Stimulated activated CD4-positive, alpha-beta T cell treated with anti-CD3 and anti-CD28 coated beads, Interleukin-12 subunit alpha, Interleukin-12 subunit beta, amount 100 ng/mL, for 48 hours (primary cell): Measurements from ENCODE around the gene GLYATL3.

Experiments
- DNase-seq, 3 donors: peaks; one replicate each; pipeline ENCODE4 v3.0.0-alpha.2; 2020; ENCODE audit warnings: low read depth in 2 of 3, low spot score in 1 of 3

GLYATL3 gene

GRCh38 chr6:49543087-49543858, 43.5 kb downstream of the GLYATL3 start:
- DNase-seq: no peak

- DNase-seq: no peak
Observed at GRCh38 chr6:49546331-49546730, 46.6 kb downstream of the GLYATL3 start.

- DNase-seq: no peak
Observed at GRCh38 chr6:49548613-49549304, 49.0 kb downstream of the GLYATL3 start.

- no peak for DNase-seq
Observed at GRCh38 chr6:49549691-49550491, 50.2 kb downstream of the GLYATL3 start.

GRCh38 chr6:49550492-49551077, 50.9 kb downstream of the GLYATL3 start, which contains the start of gene C6orf141:
TSS of gene C6orf141 (plus strand) at chr6:49550668. CDS start at chr6:49550793, 125 bp downstream.
- no peak for DNase-seq

- DNase-seq: no peak
Observed at GRCh38 chr6:49551078-49551865, 51.5 kb downstream of the GLYATL3 start.

- DNase-seq: no peak
Observed at GRCh38 chr6:49551866-49552129, 52.1 kb downstream of the GLYATL3 start.

- no peak for DNase-seq
Observed at GRCh38 chr6:49552596-49552995, 52.9 kb downstream of the GLYATL3 start.

- DNase-seq: no peak
Observed at GRCh38 chr6:49553384-49553783, 53.7 kb downstream of the GLYATL3 start.

- no peak for DNase-seq
Observed at GRCh38 chr6:49555951-49556350, 56.2 kb downstream of the GLYATL3 start.

GRCh38 chr6:49556429-49556837, 56.7 kb downstream of the GLYATL3 start:
- no peak for DNase-seq

- DNase-seq: no peak
Observed at GRCh38 chr6:49557177-49557576, 57.5 kb downstream of the GLYATL3 start.

GRCh38 chr6:49558238-49558637, 58.5 kb downstream of the GLYATL3 start:
- DNase-seq: no peak

GRCh38 chr6:49563006-49563886, 63.5 kb downstream of the GLYATL3 start:
- DNase-seq: no peak

- no peak for DNase-seq
Observed at GRCh38 chr6:49564552-49564951, 64.8 kb downstream of the GLYATL3 start.

GRCh38 chr6:49565261-49565660, 65.5 kb downstream of the GLYATL3 start:
- no peak for DNase-seq

- DNase-seq: no peak
Observed at GRCh38 chr6:49565855-49566254, 66.1 kb downstream of the GLYATL3 start.

GRCh38 chr6:49570474-49571079, 70.9 kb downstream of the GLYATL3 start:
- DNase-seq: no peak

- no peak for DNase-seq
Observed at GRCh38 chr6:49576618-49577017, 76.9 kb downstream of the GLYATL3 start.
